HCT116 (cell line): Measurements from ENCODE around the gene TRNP1. TPM values are rescaled to one million over a fixed set of nuclear protein-coding genes. Genes with fewer than 3 reads are reported as not detected.

Source experiments
- ATAC-seq: fragments of 200-7000 bp; cut with Tn5 transposase; 2 replicates; pipeline ENCODE4 v1.9.1; 2020; ENCODE audit warnings: mild to moderate bottlenecking, moderate library complexity
- BruUV-seq: library from RNA; stranded (reverse); fragments of 400-500 nt; replicated peaks from 2 replicates; lab custom pipeline; 2021; lab: Mats Ljungman, UMichigan
- CTCF ChIA-PET: fragments of 300-600 bp; sonication (Branson Sonifier 250); formaldehyde crosslinking; loops from one replicate; lab custom pipeline; 2021; ENCODE audit warnings: antibody characterized with exemption; lab: Charles Lee
- POLR2A ChIA-PET: fragments of 300-600, 350-600 bp; sonication (Branson Sonifier 250); formaldehyde crosslinking; loops from one replicate; lab custom pipeline; 2021; ENCODE audit warnings: antibody characterized with exemption; lab: Charles Lee
- RAD21 ChIA-PET, 2 experiments: fragments of 300-600 bp; sonication (Branson Sonifier 250); formaldehyde crosslinking; loops; one replicate each; lab custom pipeline; 2023; ENCODE audit warnings: low total read pairs in 2 of 2; ENCODE audit not compliant: uncharacterized antibody in 2 of 2, unreplicated experiment in 2 of 2, low non-redundant PET in 1 of 2; lab: Charles Lee
- DNase-seq: peaks from one replicate; pipeline ENCODE4 v3.0.0-alpha.2; 2010; ENCODE audit warnings: low read depth, low spot score
- H2AFZ ChIP-seq: fragments of 200-600 bp; shearing (Covaris generic), sonication (generic); 2 replicates; pipeline ENCODE4 v1.6.1; 2017; ENCODE audit warnings: low read depth, mixed run types, mixed read lengths, antibody characterized with exemption, low read length; ENCODE audit not compliant: poor library complexity, severe bottlenecking
- H3K27ac ChIP-seq: 2 replicates; pipeline ENCODE4 v1.5.1; 2012; ENCODE audit warnings: low read depth, low read length
- H3K27me3 ChIP-seq: fragments of 200-600 bp; sonication (generic); 2 replicates; pipeline ENCODE4 v1.6.1; 2016; ENCODE audit warnings: mixed run types, low read length, mixed read lengths; ENCODE audit not compliant: insufficient read depth
- H3K36me3 ChIP-seq, 2 experiments: fragments of 200-500 bp in 1 of 2; fragments of 200-600 bp in 1 of 2; sonication (Bioruptor generic) in 1 of 2; sonication (generic) in 1 of 2; 2 replicates each; pipeline versions ENCODE4 v1.5.1 to v1.6.1; 2014 to 2016; ENCODE audit warnings: low read length in 2 of 2, inconsistent platforms in 1 of 2, mixed read lengths in 1 of 2, mixed run types in 1 of 2; ENCODE audit not compliant: insufficient read depth in 2 of 2, control insufficient read depth in 1 of 2
- H3K4me1 ChIP-seq, 2 experiments: fragments of 200-600 bp in 1 of 2; sonication (generic) in 1 of 2; 2 replicates each; pipeline versions ENCODE4 v1.5.1 to v1.6.1; 2012 to 2017; ENCODE audit warnings: low read length in 2 of 2, inconsistent platforms in 1 of 2, mild to moderate bottlenecking in 1 of 2, mixed read lengths in 1 of 2, mixed run types in 1 of 2, moderate library complexity in 1 of 2; ENCODE audit not compliant: insufficient read depth in 2 of 2, control insufficient read depth in 1 of 2
- H3K4me2 ChIP-seq: fragments of 200-600 bp; sonication (generic); 2 replicates; pipeline ENCODE4 v1.6.1; 2017; ENCODE audit warnings: mixed run types, low read length, mixed read lengths
- H3K4me3 ChIP-seq, 2 experiments: fragments of 200-600 bp in 1 of 2; sonication (generic) in 1 of 2; replicated peaks in 1 of 2; 2 replicates each; pipeline ENCODE4 v1.5.1; 2011 to 2016; ENCODE audit warnings: low read length in 2 of 2, control low read depth in 1 of 2, low read depth in 1 of 2, mild to moderate bottlenecking in 1 of 2, mixed read lengths in 1 of 2, mixed run types in 1 of 2
- H3K79me2 ChIP-seq: fragments of 200-600 bp; sonication (generic); 2 replicates; pipeline ENCODE4 v1.6.1; 2017; ENCODE audit warnings: mild to moderate bottlenecking, mixed run types, low read length, moderate library complexity, mixed read lengths; ENCODE audit not compliant: insufficient read depth
- H3K9ac ChIP-seq: fragments of 200-600 bp; sonication (generic); 2 replicates; pipeline ENCODE4 v1.6.1; 2016; ENCODE audit warnings: low read length, mixed read lengths
- H3K9me2 ChIP-seq: fragments of 200-600 bp; sonication (generic), shearing (Covaris generic); 2 replicates; pipeline ENCODE4 v1.6.1; 2017; ENCODE audit warnings: mixed run types, mild to moderate bottlenecking, moderate library complexity; ENCODE audit not compliant: insufficient read depth
- H3K9me3 ChIP-seq, 2 experiments: fragments of 200-500 bp in 1 of 2; fragments of 200-600 bp in 1 of 2; sonication (Bioruptor generic) in 1 of 2; sonication (generic) in 1 of 2; 2 replicates each; pipeline ENCODE4 v1.6.1; 2014 to 2017; ENCODE audit warnings: low read length in 2 of 2, mixed read lengths in 2 of 2, inconsistent platforms in 1 of 2, low read depth in 1 of 2, mild to moderate bottlenecking in 1 of 2, mixed run types in 1 of 2, moderate library complexity in 1 of 2; ENCODE audit not compliant: control insufficient read depth in 1 of 2, insufficient read depth in 1 of 2
- H4K20me1 ChIP-seq: fragments of 200-600 bp; sonication (generic), shearing (Covaris generic); 2 replicates; pipeline ENCODE4 v1.6.1; 2017; ENCODE audit warnings: mixed run types, mild to moderate bottlenecking, moderate library complexity; ENCODE audit not compliant: insufficient read depth
- CBX3 ChIP-seq: IDR thresholded peaks from 2 replicates; pipeline ENCODE4 v1.6.1; 2012; ENCODE audit warnings: low read depth
- EGR1 ChIP-seq: IDR thresholded peaks from 2 replicates; pipeline ENCODE4 v1.6.1; 2012; ENCODE audit warnings: low read depth
- JUND ChIP-seq: IDR thresholded peaks from 2 replicates; pipeline ENCODE4 v1.6.1; 2012
- POLR2AphosphoS5 ChIP-seq: IDR thresholded peaks from 2 replicates; pipeline ENCODE4 v1.6.1; 2011; ENCODE audit warnings: mild to moderate bottlenecking, low read depth, low read length, moderate library complexity
- RAD21 ChIP-seq: IDR thresholded peaks from 2 replicates; pipeline ENCODE4 v1.6.1; 2012; ENCODE audit warnings: low read depth, mild to moderate bottlenecking
- intact Hi-C: fragments of 100-400 bp; cut with micrococcal nuclease; formaldehyde crosslinking; loops from 2 replicates; pipeline ENCODE4 v1.10.0; 2022
- total RNA-seq: library from RNA; stranded (reverse); gene quantifications from one replicate; pipeline ENCODE4 v1.2.1, GENCODE V29; 2021; ENCODE audit not compliant: unreplicated experiment
- TF ChIP-seq, protein P1 (sequence below): IDR thresholded peaks from 2 replicates; pipeline ENCODE4 v1.6.1; 2012
- TF ChIP-seq, protein P2 (sequence below): IDR thresholded peaks from 2 replicates; pipeline ENCODE4 v1.6.1; 2011; ENCODE audit warnings: mild to moderate bottlenecking, low read length, moderate library complexity; ENCODE audit not compliant: insufficient replicate concordance; ENCODE audit errors: extremely low read depth

TRNP1 gene
- total RNA-seq, 1 experiment from 2014 or later, result 76.9 TPM

DNA sequence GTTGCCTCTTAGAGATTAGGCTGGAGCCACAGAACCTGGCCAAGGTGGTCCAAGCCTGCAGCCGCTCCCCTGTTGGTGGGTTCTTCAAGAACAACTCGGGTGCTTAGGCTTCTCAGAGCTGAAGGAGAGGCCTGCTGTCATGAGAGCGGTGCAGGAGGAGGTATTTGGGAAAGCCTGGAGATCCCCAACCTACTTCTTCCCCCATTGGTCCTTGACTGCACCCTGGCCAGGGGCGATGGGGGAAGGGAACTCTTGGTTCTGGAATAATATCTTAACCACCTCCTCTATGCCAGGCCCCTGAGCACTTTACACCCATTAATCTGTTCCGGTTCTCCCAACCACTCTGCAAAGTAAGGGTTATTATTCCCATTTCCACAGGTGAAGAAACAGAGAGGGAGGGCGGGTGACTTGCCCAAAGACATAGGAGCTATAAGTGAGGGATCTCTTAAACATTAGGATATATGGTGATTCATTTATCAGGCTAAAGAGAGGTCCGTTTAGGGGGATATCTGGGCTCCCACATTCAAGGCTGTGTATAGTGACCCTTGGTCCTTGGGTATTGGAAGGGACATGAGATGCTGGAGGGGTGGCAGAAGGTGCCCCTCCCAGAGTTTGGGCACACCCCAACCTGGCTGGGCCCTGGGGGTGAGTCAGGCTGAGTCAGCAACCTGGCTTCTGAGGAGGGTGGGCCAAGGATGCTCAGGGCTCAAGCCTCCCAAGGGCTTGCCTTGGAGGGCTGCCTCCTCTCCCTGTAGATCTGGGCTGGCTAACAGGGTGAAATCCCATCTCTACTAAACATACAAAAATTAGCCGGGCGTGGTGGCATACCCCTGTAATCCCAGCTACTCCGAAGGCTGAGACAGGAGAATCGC lies 5.2 kb downstream of the TRNP1 start:
- Histone ChIP-seq H3K9me3 (no peaks in the 10 kb centered on the region), H3K4me2 (peak overlapping the region; percentile 90), H4K20me1 (peaks cover 7% of the 10 kb centered on the region; the same call in 1 of the 2 replicates), H2AFZ (no peak overlapping the region), H3K27me3 (no peaks in the 10 kb centered on the region), H3K9ac (peak overlapping the region; percentile 89), H3K9me2 (no peaks in the 10 kb centered on the region), H3K4me1 (peaks cover 74 to 89% of the 10 kb centered on the region in 2 experiments), H3K79me2 (peaks cover 32% of the 10 kb centered on the region), H3K36me3 (no peaks in the 10 kb centered on the region), H3K27ac (peak overlapping the region; percentile 85), H3K4me3 (peak overlapping the region in 1 of 2 experiments; percentile 10; a peak in 2 of 4 replicates)
- BruUV-seq, result no TSS peak
- TF ChIP-seq, protein P1, sequence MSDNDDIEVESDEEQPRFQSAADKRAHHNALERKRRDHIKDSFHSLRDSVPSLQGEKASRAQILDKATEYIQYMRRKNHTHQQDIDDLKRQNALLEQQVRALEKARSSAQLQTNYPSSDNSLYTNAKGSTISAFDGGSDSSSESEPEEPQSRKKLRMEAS, result no peak
- TF ChIP-seq EGR1 (no peak), RAD21 (no peak), CBX3 (no peak), POLR2AphosphoS5 (no peak), JUND (no peak)
- TF ChIP-seq, protein P2, sequence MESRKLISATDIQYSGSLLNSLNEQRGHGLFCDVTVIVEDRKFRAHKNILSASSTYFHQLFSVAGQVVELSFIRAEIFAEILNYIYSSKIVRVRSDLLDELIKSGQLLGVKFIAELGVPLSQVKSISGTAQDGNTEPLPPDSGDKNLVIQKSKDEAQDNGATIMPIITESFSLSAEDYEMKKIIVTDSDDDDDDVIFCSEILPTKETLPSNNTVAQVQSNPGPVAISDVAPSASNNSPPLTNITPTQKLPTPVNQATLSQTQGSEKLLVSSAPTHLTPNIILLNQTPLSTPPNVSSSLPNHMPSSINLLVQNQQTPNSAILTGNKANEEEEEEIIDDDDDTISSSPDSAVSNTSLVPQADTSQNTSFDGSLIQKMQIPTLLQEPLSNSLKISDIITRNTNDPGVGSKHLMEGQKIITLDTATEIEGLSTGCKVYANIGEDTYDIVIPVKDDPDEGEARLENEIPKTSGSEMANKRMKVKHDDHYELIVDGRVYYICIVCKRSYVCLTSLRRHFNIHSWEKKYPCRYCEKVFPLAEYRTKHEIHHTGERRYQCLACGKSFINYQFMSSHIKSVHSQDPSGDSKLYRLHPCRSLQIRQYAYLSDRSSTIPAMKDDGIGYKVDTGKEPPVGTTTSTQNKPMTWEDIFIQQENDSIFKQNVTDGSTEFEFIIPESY, result no peak
- ChIA-PET CTCF (interaction anchor here (0.6 to 4.6 kb wide), 12 partner anchors 9 to 108 kb away, joined by 3 to 44 read pairs (median 6); partner anchors contain the start of genes GPN2, KDF1 and TENT5B), POLR2A (interaction anchor here (1.0 to 4.1 kb wide), 6 partner anchors 14 to 367 kb away, joined by 3 to 26 read pairs (median 5); partner anchors contain the start of genes KDF1 and TENT5B), RAD21 (interaction anchor here (0.8 to 1.5 kb wide), 4 partner anchors 30 to 101 kb away, joined by 3 to 5 read pairs (median 4); no protein-coding TSS in a partner anchor)
- ATAC-seq, result peak; percentile 44
- DNase-seq, result no peak
- intact Hi-C loops, result loop anchor here (5.0 kb wide), 1 partner anchor 49 kb away; no protein-coding TSS in a partner anchor
